Diencephalon (tissue), 1 donor: ENCODE measurements around the gene NUTM2B. TPM values are rescaled to one million over a fixed set of nuclear protein-coding genes. Genes with fewer than 3 reads are reported as not detected.

Experiments
- total RNA-seq: library from RNA; depleted of rRNA; stranded (reverse); fragments of >200 nt; gene quantifications from one replicate; pipeline ENCODE4 v1.2.3, GENCODE V29; 2014

Gene NUTM2B
- total RNA-seq = 0.46 TPM

DNA sequence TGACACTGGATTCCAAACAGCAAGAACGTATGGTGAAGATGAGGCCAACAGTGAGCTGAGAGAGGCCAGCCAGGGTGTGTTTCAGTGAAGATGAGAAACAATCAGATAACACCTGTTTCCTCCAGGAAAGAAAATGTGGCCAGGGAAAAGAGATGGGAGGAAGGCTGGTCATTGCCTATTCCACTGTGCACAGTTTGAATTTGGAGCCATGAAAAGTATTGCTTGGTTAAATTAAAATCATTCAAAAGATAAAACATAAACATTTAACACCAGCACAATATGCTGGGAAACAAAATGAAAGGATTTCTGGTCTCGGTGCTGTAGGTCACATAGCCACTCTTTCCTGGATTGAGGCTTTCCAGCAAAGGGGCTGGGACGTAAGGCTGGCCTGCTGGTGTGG, at the start of gene NUTM2B:
Gene NUTM2B (plus strand): TSS at position 301 of the 400 bp plus-strand sequence. CDS start 383 bp downstream, outside the sequence.

Other genes starting within 250 kb of the NUTM2B start
- gene EIF5AL1, start 190.7 kb upstream of the NUTM2B start, total RNA-seq = 0.23 TPM
- not detected for gene SFTPA2, start 142.8 kb upstream of the NUTM2B start, total RNA-seq
- not detected for gene SFTPA1, start 92.3 kb upstream of the NUTM2B start, total RNA-seq
- gene NUTM2E, start 123.5 kb downstream of the NUTM2B start, total RNA-seq = 0.46 TPM
- 2.1 TPM for gene SFTPD, start 245.9 kb downstream of the NUTM2B start, total RNA-seq